Measurements from ENCODE around the gene IFI44L. TPM values are rescaled to one million over a fixed set of nuclear protein-coding genes. Genes with fewer than 3 reads are reported as not detected.

Gene IFI44L
- polyA plus RNA-seq, 1 donor from 2014 or later = 0.10 TPM

DNA sequence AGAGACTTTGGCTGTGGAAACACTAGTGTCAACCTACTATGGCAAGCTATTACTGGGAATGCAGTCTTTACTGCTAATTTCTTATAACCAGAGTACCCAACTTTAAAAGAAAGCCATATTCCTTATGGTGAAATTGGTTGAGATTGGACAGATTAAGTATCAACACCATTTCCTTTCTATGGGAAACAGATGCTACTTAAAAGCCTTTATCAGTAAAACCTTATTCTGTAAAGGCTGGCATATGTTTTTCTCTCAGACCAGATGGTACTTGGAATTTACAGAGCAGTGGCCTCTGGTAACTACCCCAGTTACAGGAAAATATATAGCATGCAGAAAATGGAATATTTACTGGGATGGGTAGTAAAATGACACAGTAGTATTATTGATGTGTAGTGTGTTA lies 48.2 kb downstream of the IFI44L start:
- H4K20me1 ChIP-seq (ENCODE audit: insufficient read depth) = no peaks in the 10 kb centered on the region
- no peak overlapping the region for H2AFZ ChIP-seq (ENCODE audit: low read depth, low read length)
- no peak overlapping the region for H3K4me2 ChIP-seq (ENCODE audit: low read length)
- H3K4me3 ChIP-seq (ENCODE audit: low read length) = no peak overlapping the region
- no peaks in the 10 kb centered on the region for H3K9me2 ChIP-seq (ENCODE audit: insufficient read depth, low read length)
- H3K9ac ChIP-seq (ENCODE audit: low read length) = no peak overlapping the region
- no peak for TF ChIP-seq RAD21 (conservative IDR thresholded peaks at IDR 0.05)
- no peak for TF ChIP-seq EP300 (conservative IDR thresholded peaks at IDR 0.05; ENCODE audit: poor library complexity, severe bottlenecking)
- no peak for TF ChIP-seq MXI1 (conservative IDR thresholded peaks at IDR 0.05; ENCODE audit: poor library complexity, severe bottlenecking)
- TF ChIP-seq, protein P1, sequence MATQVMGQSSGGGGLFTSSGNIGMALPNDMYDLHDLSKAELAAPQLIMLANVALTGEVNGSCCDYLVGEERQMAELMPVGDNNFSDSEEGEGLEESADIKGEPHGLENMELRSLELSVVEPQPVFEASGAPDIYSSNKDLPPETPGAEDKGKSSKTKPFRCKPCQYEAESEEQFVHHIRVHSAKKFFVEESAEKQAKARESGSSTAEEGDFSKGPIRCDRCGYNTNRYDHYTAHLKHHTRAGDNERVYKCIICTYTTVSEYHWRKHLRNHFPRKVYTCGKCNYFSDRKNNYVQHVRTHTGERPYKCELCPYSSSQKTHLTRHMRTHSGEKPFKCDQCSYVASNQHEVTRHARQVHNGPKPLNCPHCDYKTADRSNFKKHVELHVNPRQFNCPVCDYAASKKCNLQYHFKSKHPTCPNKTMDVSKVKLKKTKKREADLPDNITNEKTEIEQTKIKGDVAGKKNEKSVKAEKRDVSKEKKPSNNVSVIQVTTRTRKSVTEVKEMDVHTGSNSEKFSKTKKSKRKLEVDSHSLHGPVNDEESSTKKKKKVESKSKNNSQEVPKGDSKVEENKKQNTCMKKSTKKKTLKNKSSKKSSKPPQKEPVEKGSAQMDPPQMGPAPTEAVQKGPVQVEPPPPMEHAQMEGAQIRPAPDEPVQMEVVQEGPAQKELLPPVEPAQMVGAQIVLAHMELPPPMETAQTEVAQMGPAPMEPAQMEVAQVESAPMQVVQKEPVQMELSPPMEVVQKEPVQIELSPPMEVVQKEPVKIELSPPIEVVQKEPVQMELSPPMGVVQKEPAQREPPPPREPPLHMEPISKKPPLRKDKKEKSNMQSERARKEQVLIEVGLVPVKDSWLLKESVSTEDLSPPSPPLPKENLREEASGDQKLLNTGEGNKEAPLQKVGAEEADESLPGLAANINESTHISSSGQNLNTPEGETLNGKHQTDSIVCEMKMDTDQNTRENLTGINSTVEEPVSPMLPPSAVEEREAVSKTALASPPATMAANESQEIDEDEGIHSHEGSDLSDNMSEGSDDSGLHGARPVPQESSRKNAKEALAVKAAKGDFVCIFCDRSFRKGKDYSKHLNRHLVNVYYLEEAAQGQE (IDR thresholded peaks at IDR 0.05; ENCODE audit: borderline replicate concordance) = no peak
- TF ChIP-seq, protein P2, sequence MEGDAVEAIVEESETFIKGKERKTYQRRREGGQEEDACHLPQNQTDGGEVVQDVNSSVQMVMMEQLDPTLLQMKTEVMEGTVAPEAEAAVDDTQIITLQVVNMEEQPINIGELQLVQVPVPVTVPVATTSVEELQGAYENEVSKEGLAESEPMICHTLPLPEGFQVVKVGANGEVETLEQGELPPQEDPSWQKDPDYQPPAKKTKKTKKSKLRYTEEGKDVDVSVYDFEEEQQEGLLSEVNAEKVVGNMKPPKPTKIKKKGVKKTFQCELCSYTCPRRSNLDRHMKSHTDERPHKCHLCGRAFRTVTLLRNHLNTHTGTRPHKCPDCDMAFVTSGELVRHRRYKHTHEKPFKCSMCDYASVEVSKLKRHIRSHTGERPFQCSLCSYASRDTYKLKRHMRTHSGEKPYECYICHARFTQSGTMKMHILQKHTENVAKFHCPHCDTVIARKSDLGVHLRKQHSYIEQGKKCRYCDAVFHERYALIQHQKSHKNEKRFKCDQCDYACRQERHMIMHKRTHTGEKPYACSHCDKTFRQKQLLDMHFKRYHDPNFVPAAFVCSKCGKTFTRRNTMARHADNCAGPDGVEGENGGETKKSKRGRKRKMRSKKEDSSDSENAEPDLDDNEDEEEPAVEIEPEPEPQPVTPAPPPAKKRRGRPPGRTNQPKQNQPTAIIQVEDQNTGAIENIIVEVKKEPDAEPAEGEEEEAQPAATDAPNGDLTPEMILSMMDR (IDR thresholded peaks at IDR 0.05; ENCODE audit: poor library complexity, severe bottlenecking) = no peak
- no peak for TF ChIP-seq POLR2AphosphoS5 (IDR thresholded peaks at IDR 0.05)
- TF ChIP-seq TAF1 (IDR thresholded peaks at IDR 0.05; ENCODE audit: low read depth) = no peak
- no peak for TF ChIP-seq SMC3 (conservative IDR thresholded peaks at IDR 0.05; ENCODE audit: poor library complexity)
- no peak for TF ChIP-seq EZH2 (IDR thresholded peaks at IDR 0.05; ENCODE audit: borderline replicate concordance, insufficient read depth, low read length, poor library complexity, severe bottlenecking)
- H3F3A ChIP-seq (ENCODE audit: insufficient read depth, low read length, poor library complexity, severe bottlenecking) = no peaks in the 10 kb centered on the region
- no peaks in the 10 kb centered on the region for H3K36me3 ChIP-seq (ENCODE audit: insufficient read depth, low read length)
- H3K9me3 ChIP-seq (ENCODE audit: low read length) = no peaks in the 10 kb centered on the region
- H3K27me3 ChIP-seq (ENCODE audit: insufficient read depth, low read depth, low read length) = no peaks in the 10 kb centered on the region
- H3K79me2 ChIP-seq (replicated peaks; ENCODE audit: insufficient read depth, low read length) = no peaks in the 10 kb centered on the region
- H3K27ac ChIP-seq (ENCODE audit: low read length) = no peak overlapping the region

DNA sequence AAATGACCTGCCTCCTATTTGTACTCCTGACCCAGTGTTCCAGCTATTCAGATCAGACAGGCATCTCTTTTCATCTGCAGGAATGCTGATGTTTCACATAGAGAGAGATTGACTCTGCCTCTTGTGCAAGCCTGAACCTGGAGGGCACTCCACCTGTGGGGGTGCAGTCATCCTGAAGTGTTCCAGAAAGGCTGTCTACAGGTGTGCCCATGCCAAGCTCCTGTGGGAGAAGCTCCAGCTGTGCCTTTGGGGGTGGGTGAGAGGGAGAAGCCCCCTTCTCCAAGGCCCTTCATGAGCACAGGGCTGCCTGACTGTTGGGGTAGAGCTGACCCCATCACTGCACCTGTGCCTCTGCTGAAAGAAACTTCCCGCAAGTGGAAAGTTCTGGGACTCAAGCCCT lies 52.2 kb downstream of the IFI44L start:
- Histone ChIP-seq H3K4me2 (ENCODE audit: low read length) (no peak overlapping the region), H3K9me2 (ENCODE audit: insufficient read depth, low read length) (no peaks in the 10 kb centered on the region), H4K20me1 (ENCODE audit: insufficient read depth) (no peaks in the 10 kb centered on the region), H3K9me3 (ENCODE audit: low read length) (no peaks in the 10 kb centered on the region), H3K36me3 (ENCODE audit: insufficient read depth, low read length) (no peaks in the 10 kb centered on the region), H3K27ac (ENCODE audit: low read length) (no peak overlapping the region), H2AFZ (ENCODE audit: low read depth, low read length) (no peak overlapping the region), H3K27me3 (ENCODE audit: insufficient read depth, low read depth, low read length) (no peaks in the 10 kb centered on the region), H3K9ac (ENCODE audit: low read length) (no peak overlapping the region), H3F3A (ENCODE audit: insufficient read depth, low read length, poor library complexity, severe bottlenecking) (no peaks in the 10 kb centered on the region), H3K79me2 (replicated peaks; ENCODE audit: insufficient read depth, low read length) (no peaks in the 10 kb centered on the region), H3K4me3 (ENCODE audit: low read length) (no peak overlapping the region)
- TF ChIP-seq MXI1 (conservative IDR thresholded peaks at IDR 0.05; ENCODE audit: poor library complexity, severe bottlenecking) (no peak), EP300 (conservative IDR thresholded peaks at IDR 0.05; ENCODE audit: poor library complexity, severe bottlenecking) (no peak), SMC3 (conservative IDR thresholded peaks at IDR 0.05; ENCODE audit: poor library complexity) (no peak), RAD21 (conservative IDR thresholded peaks at IDR 0.05) (no peak), POLR2AphosphoS5 (IDR thresholded peaks at IDR 0.05) (no peak), TAF1 (IDR thresholded peaks at IDR 0.05; ENCODE audit: low read depth) (no peak), EZH2 (IDR thresholded peaks at IDR 0.05; ENCODE audit: borderline replicate concordance, insufficient read depth, low read length, poor library complexity, severe bottlenecking) (no peak)
- TF ChIP-seq, protein P1 (IDR thresholded peaks at IDR 0.05; ENCODE audit: borderline replicate concordance) = no peak
- TF ChIP-seq, protein P2 (IDR thresholded peaks at IDR 0.05; ENCODE audit: poor library complexity, severe bottlenecking) = no peak
